Measurements from ENCODE around the gene QSOX2.

QSOX2 gene

DNA sequence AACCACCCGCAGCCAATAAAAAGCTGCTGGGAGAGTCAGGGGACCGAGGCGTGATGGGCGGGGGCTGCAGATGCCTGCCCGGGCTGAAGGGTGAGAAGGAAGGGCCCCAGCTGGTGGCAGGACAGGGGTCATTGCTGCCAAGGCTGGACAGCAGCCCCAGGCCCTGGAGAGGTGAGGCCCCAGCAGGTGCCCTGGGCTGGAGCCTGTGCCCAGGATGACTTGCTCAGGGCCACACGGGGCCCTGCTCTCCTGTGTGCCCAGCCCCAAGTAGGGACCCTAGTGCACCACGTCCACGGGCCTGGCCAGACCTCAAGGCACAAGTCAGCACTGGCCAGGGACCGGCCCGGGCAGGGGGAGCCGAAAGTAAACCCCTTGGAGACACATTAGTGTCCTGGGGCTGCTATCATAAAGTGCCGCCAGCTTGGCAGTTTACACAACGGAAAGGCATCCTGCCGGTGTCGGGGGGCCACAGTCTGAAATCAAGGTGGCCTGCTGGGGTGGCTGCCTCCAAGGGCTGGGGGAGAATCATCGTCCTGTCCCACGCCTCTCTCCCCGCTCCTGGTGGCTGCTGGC is 62.7 kb downstream of the QSOX2 start:
- H3K4me1 ChIP-seq (ENCODE audit: control insufficient read depth, insufficient read depth, low read length, poor library complexity, severe bottlenecking) = no peaks in the 10 kb centered on the region
- H3K27ac ChIP-seq (ENCODE audit: low read depth, low read length, severe bottlenecking) = no peak overlapping the region
- H3K36me3 ChIP-seq (ENCODE audit: control insufficient read depth, insufficient read depth, low read length) = no peaks in the 10 kb centered on the region
- no peaks in the 10 kb centered on the region for H3K9me3 ChIP-seq (ENCODE audit: control insufficient read depth, low read length)
- H3K4me3 ChIP-seq (ENCODE audit: extremely low read depth, insufficient read depth, low read length, poor library complexity, severe bottlenecking) = no peak overlapping the region
- 95 to 96% methylated on average over 13 to 14 of the region's 18 CpGs for WGBS, 2 experiments (ENCODE audit: insufficient coverage in 2 of 2)

DNA sequence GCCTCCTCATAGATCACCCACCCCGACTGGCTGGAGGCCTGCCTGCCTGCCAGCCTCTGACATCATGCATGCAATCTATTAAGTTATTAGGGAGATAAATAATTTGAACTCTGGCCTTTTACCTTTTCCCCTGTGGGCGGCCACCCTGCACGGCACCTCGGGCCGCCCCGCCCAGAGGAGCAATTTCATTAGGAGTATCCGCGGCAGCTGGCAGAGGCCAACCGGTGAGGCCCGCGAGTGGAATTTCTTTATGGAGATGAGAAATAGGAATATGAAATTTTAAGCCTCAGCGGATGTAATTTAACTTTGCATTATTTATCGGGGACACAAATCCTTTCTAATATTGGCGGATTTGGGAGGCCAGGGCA is 63.2 kb downstream of the QSOX2 start:
- Histone ChIP-seq H3K36me3 (ENCODE audit: control insufficient read depth, insufficient read depth, low read length) (no peaks in the 10 kb centered on the region), H3K4me3 (ENCODE audit: extremely low read depth, insufficient read depth, low read length, poor library complexity, severe bottlenecking) (no peak overlapping the region), H3K27ac (ENCODE audit: low read depth, low read length, severe bottlenecking) (no peak overlapping the region), H3K4me1 (ENCODE audit: control insufficient read depth, insufficient read depth, low read length, poor library complexity, severe bottlenecking) (no peaks in the 10 kb centered on the region), H3K9me3 (ENCODE audit: control insufficient read depth, low read length) (no peaks in the 10 kb centered on the region)
- 94 to 97% methylated on average over 10 to 12 of the region's 14 CpGs for WGBS, 2 experiments (ENCODE audit: insufficient coverage in 2 of 2)

DNA sequence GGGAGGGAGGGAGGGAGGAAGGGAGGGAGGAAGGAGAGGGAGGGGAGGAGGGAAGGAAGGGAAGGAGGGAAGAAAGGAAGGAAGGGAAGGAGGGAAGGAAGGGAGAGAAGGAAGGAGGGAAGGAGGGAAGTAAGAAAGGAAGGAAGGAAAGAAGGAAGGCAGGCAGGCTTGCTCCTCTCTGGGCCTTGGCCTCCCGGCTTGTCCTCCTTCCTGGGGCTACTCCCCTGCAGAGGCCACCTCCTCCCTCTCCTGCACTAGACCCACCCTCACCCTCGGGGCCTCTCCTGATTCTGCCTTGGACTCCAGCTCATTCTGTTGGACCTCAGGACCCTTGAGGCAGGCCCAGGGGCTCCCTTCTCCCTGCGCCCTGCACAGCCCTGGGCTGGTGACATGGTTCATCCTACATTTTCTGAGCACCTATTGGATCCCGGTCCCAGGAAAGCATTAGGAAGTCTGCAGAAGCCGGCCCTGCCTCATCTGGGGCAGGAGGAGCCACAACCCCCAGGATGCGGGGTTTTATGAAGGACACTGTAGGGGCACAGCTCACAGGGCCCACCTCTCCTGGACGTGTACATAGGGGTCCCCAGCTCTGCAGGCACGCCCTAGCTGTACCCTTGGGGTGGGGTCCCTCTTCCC is 63.7 kb downstream of the QSOX2 start:
- H3K4me3 ChIP-seq (ENCODE audit: extremely low read depth, insufficient read depth, low read length, poor library complexity, severe bottlenecking) = no peak overlapping the region
- no peak overlapping the region for H3K27ac ChIP-seq (ENCODE audit: low read depth, low read length, severe bottlenecking)
- H3K36me3 ChIP-seq (ENCODE audit: control insufficient read depth, insufficient read depth, low read length) = no peaks in the 10 kb centered on the region
- no peaks in the 10 kb centered on the region for H3K9me3 ChIP-seq (ENCODE audit: control insufficient read depth, low read length)
- 88 to 89% methylated on average over 5 to 7 of the region's 8 CpGs for WGBS, 2 experiments (ENCODE audit: insufficient coverage in 2 of 2)
- no peaks in the 10 kb centered on the region for H3K4me1 ChIP-seq (ENCODE audit: control insufficient read depth, insufficient read depth, low read length, poor library complexity, severe bottlenecking)

DNA sequence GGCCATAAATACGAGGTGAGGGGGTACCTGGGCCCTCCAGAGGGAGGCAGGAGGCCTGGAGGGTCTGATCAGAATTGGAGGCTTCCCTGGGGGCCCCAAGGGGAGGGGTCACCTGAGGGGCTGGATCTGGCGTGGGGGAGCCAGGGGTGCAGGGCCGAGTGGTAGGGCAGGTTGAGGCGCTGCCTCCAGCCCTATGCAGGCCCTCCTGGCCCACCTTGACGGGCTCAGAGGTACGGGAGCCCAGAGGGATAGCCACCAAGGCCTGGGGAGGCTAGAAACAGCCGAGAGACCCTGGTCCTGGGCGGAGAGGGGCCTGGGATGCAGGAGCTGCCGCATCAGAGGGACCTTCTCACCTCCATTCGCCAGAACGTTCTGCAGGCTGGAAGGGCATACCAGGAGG is 65.0 kb downstream of the QSOX2 start:
- H3K4me3 ChIP-seq (ENCODE audit: extremely low read depth, insufficient read depth, low read length, poor library complexity, severe bottlenecking) = no peak overlapping the region
- WGBS, 2 experiments (ENCODE audit: insufficient coverage in 2 of 2) = 78 to 93% methylated on average over 6 to 8 of the region's 11 CpGs
- no peaks in the 10 kb centered on the region for H3K36me3 ChIP-seq (ENCODE audit: control insufficient read depth, insufficient read depth, low read length)
- H3K9me3 ChIP-seq (ENCODE audit: control insufficient read depth, low read length) = no peaks in the 10 kb centered on the region
- H3K27ac ChIP-seq (ENCODE audit: low read depth, low read length, severe bottlenecking) = no peak overlapping the region
- no peaks in the 10 kb centered on the region for H3K4me1 ChIP-seq (ENCODE audit: control insufficient read depth, insufficient read depth, low read length, poor library complexity, severe bottlenecking)

DNA sequence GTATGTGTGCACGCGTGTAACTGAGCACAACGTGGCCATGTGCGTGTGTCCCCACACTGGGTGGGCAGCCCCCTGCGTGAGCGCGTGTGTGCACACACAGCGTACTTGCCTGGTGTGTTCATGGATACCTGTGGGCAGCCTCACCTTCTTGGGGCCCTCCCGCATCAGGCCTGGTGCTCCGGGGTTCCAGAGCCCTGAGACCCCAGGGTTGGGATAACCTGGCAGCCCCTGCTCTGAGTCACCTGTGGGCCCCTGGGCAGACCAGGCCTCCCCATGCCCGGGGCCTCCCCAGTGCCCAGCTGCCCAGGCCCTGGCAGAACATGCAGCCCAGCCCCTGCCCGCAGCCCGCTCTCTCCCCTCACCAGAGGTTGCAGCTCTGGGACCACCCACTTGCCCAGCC is 65.9 kb downstream of the QSOX2 start:
- Histone ChIP-seq H3K27ac (ENCODE audit: low read depth, low read length, severe bottlenecking) (no peak overlapping the region), H3K9me3 (ENCODE audit: control insufficient read depth, low read length) (no peaks in the 10 kb centered on the region), H3K36me3 (ENCODE audit: control insufficient read depth, insufficient read depth, low read length) (no peaks in the 10 kb centered on the region), H3K4me3 (ENCODE audit: extremely low read depth, insufficient read depth, low read length, poor library complexity, severe bottlenecking) (no peak overlapping the region), H3K4me1 (ENCODE audit: control insufficient read depth, insufficient read depth, low read length, poor library complexity, severe bottlenecking) (no peaks in the 10 kb centered on the region)
- 93 to 95% methylated on average over 11 to 12 of the region's 13 CpGs for WGBS, 2 experiments (ENCODE audit: insufficient coverage in 2 of 2)

DNA sequence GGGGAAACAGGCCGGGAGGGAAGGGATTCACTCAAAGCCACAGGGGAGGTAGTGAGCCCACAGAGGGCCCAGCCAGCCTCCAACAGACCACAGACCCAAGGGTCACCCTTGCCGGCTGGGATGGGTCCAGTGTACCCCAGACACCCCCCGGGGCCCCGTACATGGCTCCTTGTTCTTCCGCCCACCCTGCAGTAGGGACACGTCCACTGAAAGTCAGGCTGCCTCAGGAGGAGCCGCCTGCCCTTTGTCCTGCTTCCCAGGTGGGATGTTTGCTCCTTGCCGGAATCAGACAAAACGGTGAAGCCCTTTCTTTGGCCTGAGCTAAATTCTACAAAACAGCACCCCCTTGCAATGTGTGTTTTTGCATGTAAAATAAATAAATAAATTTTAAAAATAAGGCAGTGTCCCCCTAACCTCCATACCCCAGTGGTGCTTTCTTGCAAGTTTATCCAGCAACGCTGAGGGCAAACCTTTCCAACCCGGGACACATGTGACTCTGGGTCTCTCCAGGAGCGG is 66.5 kb downstream of the QSOX2 start:
- no peaks in the 10 kb centered on the region for H3K36me3 ChIP-seq (ENCODE audit: control insufficient read depth, insufficient read depth, low read length)
- 69 to 74% methylated on average over 9 to 11 of the region's 12 CpGs for WGBS, 2 experiments (ENCODE audit: insufficient coverage in 2 of 2)
- H3K4me1 ChIP-seq (ENCODE audit: control insufficient read depth, insufficient read depth, low read length, poor library complexity, severe bottlenecking) = no peaks in the 10 kb centered on the region
- H3K4me3 ChIP-seq (ENCODE audit: extremely low read depth, insufficient read depth, low read length, poor library complexity, severe bottlenecking) = no peak overlapping the region
- H3K27ac ChIP-seq (ENCODE audit: low read depth, low read length, severe bottlenecking) = no peak overlapping the region
- no peaks in the 10 kb centered on the region for H3K9me3 ChIP-seq (ENCODE audit: control insufficient read depth, low read length)

DNA sequence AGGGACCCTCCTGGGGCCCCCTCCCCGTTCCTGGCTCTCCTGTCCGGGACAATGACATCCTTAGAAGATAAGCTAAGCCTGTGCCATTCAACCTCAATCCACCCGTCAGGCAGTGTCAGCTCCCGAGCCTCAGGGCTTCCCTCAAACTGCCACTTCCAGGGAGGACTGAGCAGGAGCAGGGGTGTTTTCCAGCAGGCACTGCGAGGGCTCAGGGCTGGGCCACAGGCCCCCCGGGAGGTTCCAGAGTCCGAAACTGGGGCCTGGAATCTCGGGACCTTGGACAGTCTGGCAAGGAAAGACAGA is 66.9 kb downstream of the QSOX2 start:
- H3K4me1 ChIP-seq (ENCODE audit: control insufficient read depth, insufficient read depth, low read length, poor library complexity, severe bottlenecking) = no peaks in the 10 kb centered on the region
- H3K9me3 ChIP-seq (ENCODE audit: control insufficient read depth, low read length) = no peaks in the 10 kb centered on the region
- WGBS, 2 experiments (ENCODE audit: insufficient coverage in 2 of 2) = 55 to 73% methylated on average over 5 to 6 of the region's 8 CpGs
- H3K4me3 ChIP-seq (ENCODE audit: extremely low read depth, insufficient read depth, low read length, poor library complexity, severe bottlenecking) = no peak overlapping the region
- no peaks in the 10 kb centered on the region for H3K36me3 ChIP-seq (ENCODE audit: control insufficient read depth, insufficient read depth, low read length)
- no peak overlapping the region for H3K27ac ChIP-seq (ENCODE audit: low read depth, low read length, severe bottlenecking)

DNA sequence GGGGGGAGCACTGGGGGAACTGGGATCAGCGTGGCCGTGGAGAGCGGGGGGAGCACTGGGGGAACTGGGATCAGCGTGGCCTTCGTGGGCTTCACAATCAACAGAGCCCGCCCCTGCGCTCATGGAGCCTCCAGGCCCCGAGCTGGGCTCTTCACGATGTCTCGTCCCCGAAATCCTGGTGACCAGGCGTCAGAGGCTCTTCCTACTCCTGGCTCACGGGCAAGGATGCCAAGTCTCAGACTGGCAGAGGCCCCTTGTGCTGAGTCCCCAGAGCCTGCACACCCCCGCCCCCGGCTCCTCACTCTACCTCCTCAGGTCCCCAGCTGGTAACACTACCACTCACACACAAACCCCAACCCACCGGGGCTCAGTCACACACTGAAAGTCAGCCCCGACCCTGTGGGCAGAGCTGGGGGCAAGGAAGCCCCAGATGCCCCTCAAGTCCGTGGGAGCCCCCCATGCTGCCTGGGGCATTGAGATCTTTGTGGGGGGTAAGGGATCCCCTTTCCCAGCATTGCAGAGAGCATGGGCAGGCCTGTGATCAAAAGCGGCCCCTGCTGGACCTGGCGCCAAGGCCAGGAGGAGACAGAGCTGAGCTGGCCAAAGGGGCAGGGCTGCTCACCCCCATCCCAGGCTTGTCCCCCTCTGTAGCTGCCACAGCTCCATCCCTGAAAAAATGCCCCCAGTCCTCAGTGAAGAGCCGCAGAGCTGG is 67.4 kb downstream of the QSOX2 start:
- H3K27ac ChIP-seq (ENCODE audit: low read depth, low read length, severe bottlenecking) = no peak overlapping the region
- H3K4me1 ChIP-seq (ENCODE audit: control insufficient read depth, insufficient read depth, low read length, poor library complexity, severe bottlenecking) = no peaks in the 10 kb centered on the region
- no peaks in the 10 kb centered on the region for H3K36me3 ChIP-seq (ENCODE audit: control insufficient read depth, insufficient read depth, low read length)
- WGBS, 2 experiments (ENCODE audit: insufficient coverage in 2 of 2) = 92% methylated on average over 16 to 17 of the region's 21 CpGs
- no peaks in the 10 kb centered on the region for H3K9me3 ChIP-seq (ENCODE audit: control insufficient read depth, low read length)
- H3K4me3 ChIP-seq (ENCODE audit: extremely low read depth, insufficient read depth, low read length, poor library complexity, severe bottlenecking) = no peak overlapping the region

DNA sequence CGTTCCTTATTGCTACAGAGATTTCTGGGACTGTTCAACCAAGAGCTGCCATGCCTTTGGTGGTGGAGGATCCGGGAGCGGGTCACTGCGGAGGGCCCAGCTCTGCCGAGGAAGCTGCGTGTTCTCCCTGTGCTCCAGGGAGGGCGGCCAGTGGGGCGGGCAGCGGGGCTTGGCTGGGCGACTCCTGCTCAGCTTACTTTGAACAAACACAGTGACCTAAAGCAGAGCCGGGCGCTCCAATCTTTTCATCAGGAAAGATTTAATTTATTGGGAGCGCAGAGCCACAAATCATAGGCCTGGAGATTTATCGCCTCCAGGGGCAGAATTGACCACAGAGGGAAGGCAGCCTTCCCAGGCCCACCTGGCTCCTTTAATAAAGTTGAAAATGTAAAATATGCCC is 68.4 kb downstream of the QSOX2 start:
- Histone ChIP-seq H3K27ac (ENCODE audit: low read depth, low read length, severe bottlenecking) (no peak overlapping the region), H3K9me3 (ENCODE audit: control insufficient read depth, low read length) (no peaks in the 10 kb centered on the region), H3K36me3 (ENCODE audit: control insufficient read depth, insufficient read depth, low read length) (no peaks in the 10 kb centered on the region), H3K4me1 (ENCODE audit: control insufficient read depth, insufficient read depth, low read length, poor library complexity, severe bottlenecking) (no peaks in the 10 kb centered on the region), H3K4me3 (ENCODE audit: extremely low read depth, insufficient read depth, low read length, poor library complexity, severe bottlenecking) (no peak overlapping the region)
- WGBS, 2 experiments (ENCODE audit: insufficient coverage in 2 of 2) = 93 to 95% methylated on average over 12 to 14 of the region's 14 CpGs

DNA sequence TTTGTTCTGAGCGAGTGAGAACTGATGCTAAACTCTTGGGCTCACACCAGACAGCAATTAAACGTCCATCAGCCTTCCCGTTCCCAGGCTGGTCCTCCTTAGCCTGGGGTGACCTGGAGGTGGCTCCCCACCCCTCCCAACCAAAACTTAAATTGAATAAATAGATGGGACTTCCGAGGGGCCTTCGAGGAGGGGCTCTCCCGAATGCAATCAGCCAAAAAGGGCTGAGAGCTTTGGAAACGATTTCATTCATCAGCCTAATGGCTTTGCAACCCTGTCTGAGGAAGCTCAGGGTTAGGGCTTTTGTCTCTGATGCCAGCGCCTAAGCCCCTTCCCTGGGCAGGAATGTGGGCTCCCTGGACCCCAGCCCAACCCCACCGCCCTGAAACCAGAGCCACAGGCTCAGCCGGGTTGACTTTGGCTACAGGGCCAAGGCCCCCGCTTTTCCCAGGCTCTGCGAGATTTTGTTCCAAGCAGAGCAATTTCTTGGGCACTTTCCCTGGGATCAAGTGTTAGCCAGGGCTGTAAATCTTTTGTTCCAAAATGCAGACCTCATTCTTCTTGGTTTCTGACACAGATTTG is 69.9 kb downstream of the QSOX2 start:
- no peaks in the 10 kb centered on the region for H3K36me3 ChIP-seq (ENCODE audit: control insufficient read depth, insufficient read depth, low read length)
- no peaks in the 10 kb centered on the region for H3K9me3 ChIP-seq (ENCODE audit: control insufficient read depth, low read length)
- WGBS, 2 experiments (ENCODE audit: insufficient coverage in 2 of 2) = 83 to 88% methylated on average over 10 to 11 of the region's 12 CpGs
- no peaks in the 10 kb centered on the region for H3K4me1 ChIP-seq (ENCODE audit: control insufficient read depth, insufficient read depth, low read length, poor library complexity, severe bottlenecking)
- H3K4me3 ChIP-seq (ENCODE audit: extremely low read depth, insufficient read depth, low read length, poor library complexity, severe bottlenecking) = no peak overlapping the region
- H3K27ac ChIP-seq (ENCODE audit: low read depth, low read length, severe bottlenecking) = no peak overlapping the region

Measured in mesodermal cell (in vitro differentiated cells).